ENCODE results near the gene FAM3C.
"Not testable (repeated sequence)": the region's sequence is repeated elsewhere in the genome, so short reads cannot be mapped to it uniquely, and the experiment has no call there.

The FAM3C gene

DNA sequence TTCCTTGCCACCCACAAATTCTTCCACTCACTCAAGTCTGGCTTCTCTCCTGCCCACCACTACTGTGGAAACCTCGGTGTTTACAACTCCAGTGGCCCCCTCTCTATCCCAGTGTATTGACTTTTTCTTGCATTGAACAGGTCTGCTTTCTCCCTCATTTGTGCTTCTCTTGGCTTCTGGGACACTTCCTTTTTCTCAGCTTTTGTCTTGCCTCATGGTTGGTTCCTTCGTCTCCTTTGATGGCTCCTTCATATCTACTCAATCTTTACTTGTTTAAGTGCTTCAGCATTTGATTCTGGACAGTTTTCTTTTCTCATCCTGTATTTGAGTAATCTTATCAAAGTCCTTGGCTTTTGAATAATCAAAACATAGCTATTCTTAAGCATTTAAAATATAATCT, 35.9 kb upstream of the FAM3C start:
- no peaks in the 10 kb centered on the region for H3K27me3 ChIP-seq (replicated peaks; ENCODE audit: control insufficient read depth, insufficient read depth, low read length, poor library complexity, severe bottlenecking)
- no peaks in the 10 kb centered on the region for H3K4me1 ChIP-seq (ENCODE audit: control insufficient read depth, insufficient read depth, low read length, poor library complexity, severe bottlenecking)
- no peak for DNase-seq
- no peak overlapping the region for H3K27ac ChIP-seq (ENCODE audit: insufficient read depth, low read length, poor library complexity, severe bottlenecking)
- no peaks in the 10 kb centered on the region for H3K36me3 ChIP-seq (ENCODE audit: control insufficient read depth, insufficient read depth, low read length)
- no peak overlapping the region for H3K4me3 ChIP-seq (ENCODE audit: insufficient read depth, low read depth, low read length, poor library complexity, severe bottlenecking)
- H3K9me3 ChIP-seq (ENCODE audit: control insufficient read depth, low read length): no peaks in the 10 kb centered on the region

DNA sequence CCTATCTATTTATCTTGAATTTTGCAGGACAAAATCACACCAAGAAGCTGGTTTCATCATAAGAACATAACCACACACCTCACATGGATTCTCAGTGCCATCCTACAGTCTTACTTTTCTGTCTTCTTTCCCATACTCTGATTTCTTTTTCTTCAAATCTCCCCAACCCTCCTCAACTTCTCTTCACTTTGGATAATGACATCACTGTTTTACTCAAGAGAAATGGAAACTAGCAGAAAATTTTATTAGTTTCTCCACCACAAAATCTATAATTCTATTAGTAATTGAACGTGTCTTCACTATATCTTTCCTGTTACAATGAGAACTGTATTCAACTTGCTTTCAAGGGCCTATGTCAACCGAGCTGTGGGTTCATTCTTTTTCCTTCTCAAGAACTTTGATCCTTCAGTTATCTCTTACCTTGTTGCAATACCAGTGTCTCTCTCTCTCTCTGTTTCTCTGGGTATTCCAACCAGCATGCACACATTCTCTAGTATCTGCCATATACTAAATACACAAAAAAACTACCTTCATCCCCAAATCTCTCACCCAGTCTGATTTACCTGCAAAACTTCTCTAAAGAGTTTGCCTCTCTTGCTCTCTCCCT, 35.4 kb upstream of the FAM3C start:
- DNase-seq: no peak
- no peaks in the 10 kb centered on the region for H3K27me3 ChIP-seq (replicated peaks; ENCODE audit: control insufficient read depth, insufficient read depth, low read length, poor library complexity, severe bottlenecking)
- no peaks in the 10 kb centered on the region for H3K36me3 ChIP-seq (ENCODE audit: control insufficient read depth, insufficient read depth, low read length)
- H3K4me1 ChIP-seq (ENCODE audit: control insufficient read depth, insufficient read depth, low read length, poor library complexity, severe bottlenecking): no peaks in the 10 kb centered on the region
- no peak overlapping the region for H3K4me3 ChIP-seq (ENCODE audit: insufficient read depth, low read depth, low read length, poor library complexity, severe bottlenecking)
- no peaks in the 10 kb centered on the region for H3K9me3 ChIP-seq (ENCODE audit: control insufficient read depth, low read length)
- no peak overlapping the region for H3K27ac ChIP-seq (ENCODE audit: insufficient read depth, low read length, poor library complexity, severe bottlenecking)

DNA sequence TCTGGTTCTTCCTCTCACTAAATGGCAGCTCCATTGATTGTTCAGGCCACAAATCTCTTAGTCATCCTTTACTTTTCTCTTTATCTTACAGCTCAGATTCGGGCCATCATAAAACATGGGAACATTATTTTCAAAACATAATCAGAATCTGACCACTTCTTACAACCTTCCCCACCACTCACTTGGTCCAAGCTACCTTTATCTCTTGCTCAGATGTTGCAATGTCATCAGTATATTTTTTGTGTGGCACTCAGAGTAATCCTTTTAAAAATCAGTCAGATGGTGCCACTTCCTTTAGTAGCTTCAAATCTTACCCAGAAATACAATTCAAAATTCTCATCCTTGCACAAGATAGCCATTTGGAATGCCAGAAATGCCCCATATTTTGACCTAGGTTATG, 34.5 kb upstream of the FAM3C start:
- H3K4me3 ChIP-seq (ENCODE audit: insufficient read depth, low read depth, low read length, poor library complexity, severe bottlenecking): no peak overlapping the region
- no peaks in the 10 kb centered on the region for H3K36me3 ChIP-seq (ENCODE audit: control insufficient read depth, insufficient read depth, low read length)
- no peaks in the 10 kb centered on the region for H3K9me3 ChIP-seq (ENCODE audit: control insufficient read depth, low read length)
- DNase-seq: no peak
- H3K27me3 ChIP-seq (replicated peaks; ENCODE audit: control insufficient read depth, insufficient read depth, low read length, poor library complexity, severe bottlenecking): no peaks in the 10 kb centered on the region
- H3K27ac ChIP-seq (ENCODE audit: insufficient read depth, low read length, poor library complexity, severe bottlenecking): no peak overlapping the region
- no peaks in the 10 kb centered on the region for H3K4me1 ChIP-seq (ENCODE audit: control insufficient read depth, insufficient read depth, low read length, poor library complexity, severe bottlenecking)

DNA sequence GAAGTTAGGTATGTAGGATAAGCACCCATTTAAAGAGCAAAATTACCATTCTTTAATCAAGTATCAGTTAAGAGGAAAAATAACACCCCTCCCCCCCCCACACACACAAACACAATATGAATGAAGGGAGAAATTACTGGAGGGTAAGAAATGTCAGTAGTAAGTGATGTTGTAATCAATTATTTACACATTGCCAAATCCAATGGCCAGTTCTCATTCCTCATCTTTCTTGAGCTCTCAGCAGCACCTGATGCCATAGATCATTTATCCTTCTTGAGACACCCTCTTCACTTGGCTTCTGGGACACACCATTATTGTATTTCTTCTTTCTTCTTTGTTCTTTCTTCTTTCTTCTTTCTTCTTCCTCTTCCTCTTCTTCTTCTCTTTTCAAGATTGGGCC, 33.7 kb upstream of the FAM3C start:
- H3K9me3 ChIP-seq (ENCODE audit: control insufficient read depth, low read length): no peaks in the 10 kb centered on the region
- H3K27ac ChIP-seq (ENCODE audit: insufficient read depth, low read length, poor library complexity, severe bottlenecking): no peak overlapping the region
- DNase-seq: no peak
- H3K4me3 ChIP-seq (ENCODE audit: insufficient read depth, low read depth, low read length, poor library complexity, severe bottlenecking): no peak overlapping the region
- H3K36me3 ChIP-seq (ENCODE audit: control insufficient read depth, insufficient read depth, low read length): no peaks in the 10 kb centered on the region
- no peaks in the 10 kb centered on the region for H3K27me3 ChIP-seq (replicated peaks; ENCODE audit: control insufficient read depth, insufficient read depth, low read length, poor library complexity, severe bottlenecking)
- H3K4me1 ChIP-seq (ENCODE audit: control insufficient read depth, insufficient read depth, low read length, poor library complexity, severe bottlenecking): no peaks in the 10 kb centered on the region

DNA sequence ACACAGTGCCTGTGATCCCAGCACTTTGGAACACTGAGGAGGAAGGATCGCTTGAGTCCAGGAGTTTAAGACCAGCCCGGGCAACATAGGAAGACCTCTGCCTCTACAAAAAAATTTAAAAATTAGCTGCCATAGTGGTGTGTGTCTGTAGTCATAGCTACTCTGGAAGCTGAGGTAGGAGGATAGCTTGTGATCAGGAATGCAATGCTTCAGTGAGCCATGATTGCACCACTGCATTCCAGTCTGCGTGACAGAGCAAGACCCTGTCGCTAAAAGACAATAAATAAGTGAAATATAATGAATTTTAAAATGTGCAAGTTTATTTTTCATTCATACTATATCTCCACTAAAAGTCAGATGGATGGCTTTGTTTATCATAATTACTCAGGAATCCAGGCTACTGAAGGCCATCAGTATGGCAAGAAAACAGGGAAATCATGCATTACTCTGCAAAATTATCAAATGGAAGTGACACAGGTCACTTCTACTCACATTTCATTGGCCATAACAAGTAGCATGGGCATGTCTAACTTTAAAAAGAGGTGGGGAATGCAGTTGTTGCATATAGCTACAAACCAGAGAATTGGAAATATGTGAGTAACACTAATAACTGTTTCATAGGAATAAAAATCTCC, 32.9 kb upstream of the FAM3C start:
- Histone ChIP-seq H3K27me3 (replicated peaks; ENCODE audit: control insufficient read depth, insufficient read depth, low read length, poor library complexity, severe bottlenecking) (no peaks in the 10 kb centered on the region), H3K36me3 (ENCODE audit: control insufficient read depth, insufficient read depth, low read length) (no peaks in the 10 kb centered on the region), H3K4me3 (ENCODE audit: insufficient read depth, low read depth, low read length, poor library complexity, severe bottlenecking) (no peak overlapping the region), H3K4me1 (ENCODE audit: control insufficient read depth, insufficient read depth, low read length, poor library complexity, severe bottlenecking) (no peaks in the 10 kb centered on the region), H3K27ac (ENCODE audit: insufficient read depth, low read length, poor library complexity, severe bottlenecking) (no peak overlapping the region), H3K9me3 (ENCODE audit: control insufficient read depth, low read length) (no peaks in the 10 kb centered on the region)
- DNase-seq: no peak

DNA sequence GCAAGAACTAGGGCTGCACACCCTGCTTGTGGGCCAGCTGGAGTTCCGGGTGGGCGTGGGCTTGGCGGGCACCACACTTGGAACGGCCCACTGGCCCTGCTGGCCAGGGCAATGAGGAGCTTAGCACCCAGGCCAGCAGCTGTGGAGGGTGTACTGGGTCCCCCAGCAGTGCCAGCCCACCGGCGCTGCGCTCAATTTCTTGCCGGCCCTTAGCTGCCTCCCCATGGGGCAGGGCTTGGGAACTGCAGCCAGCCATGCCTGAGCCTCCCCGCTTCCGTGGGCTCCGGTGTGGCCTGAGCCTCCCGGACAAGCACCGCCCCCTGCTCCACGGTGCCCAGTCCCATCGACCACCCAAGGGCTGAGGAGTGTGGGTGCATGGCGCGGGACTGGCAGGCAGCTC, 25.6 kb upstream of the FAM3C start:
- not testable (repeated sequence) for DNase-seq; H3K4me1 ChIP-seq (ENCODE audit: control insufficient read depth, insufficient read depth, low read length, poor library complexity, severe bottlenecking); H3K4me3 ChIP-seq (ENCODE audit: insufficient read depth, low read depth, low read length, poor library complexity, severe bottlenecking); H3K36me3 ChIP-seq (ENCODE audit: control insufficient read depth, insufficient read depth, low read length); H3K27ac ChIP-seq (ENCODE audit: insufficient read depth, low read length, poor library complexity, severe bottlenecking); H3K27me3 ChIP-seq (replicated peaks; ENCODE audit: control insufficient read depth, insufficient read depth, low read length, poor library complexity, severe bottlenecking); H3K9me3 ChIP-seq (ENCODE audit: control insufficient read depth, low read length)

DNA sequence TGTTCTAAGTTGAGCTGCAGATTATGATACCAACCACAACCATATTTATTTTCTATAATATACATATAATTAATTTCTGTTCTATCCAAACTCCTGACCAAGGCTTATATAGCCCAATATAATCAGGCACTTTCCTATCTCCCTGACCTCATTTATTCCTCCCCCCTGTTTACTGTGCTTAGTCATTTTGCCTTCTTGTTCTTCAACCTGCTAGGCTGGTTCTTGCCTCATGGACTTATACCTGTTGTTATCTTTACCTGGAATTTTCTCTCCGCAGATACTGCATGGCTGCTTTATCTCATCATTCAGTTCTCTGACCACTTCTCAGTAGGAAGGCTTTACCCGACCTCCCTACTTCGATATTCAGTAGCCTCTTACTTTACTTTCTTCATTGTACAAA, 24.9 kb upstream of the FAM3C start:
- Histone ChIP-seq H3K27ac (ENCODE audit: insufficient read depth, low read length, poor library complexity, severe bottlenecking) (no peak overlapping the region), H3K4me1 (ENCODE audit: control insufficient read depth, insufficient read depth, low read length, poor library complexity, severe bottlenecking) (no peaks in the 10 kb centered on the region)

DNA sequence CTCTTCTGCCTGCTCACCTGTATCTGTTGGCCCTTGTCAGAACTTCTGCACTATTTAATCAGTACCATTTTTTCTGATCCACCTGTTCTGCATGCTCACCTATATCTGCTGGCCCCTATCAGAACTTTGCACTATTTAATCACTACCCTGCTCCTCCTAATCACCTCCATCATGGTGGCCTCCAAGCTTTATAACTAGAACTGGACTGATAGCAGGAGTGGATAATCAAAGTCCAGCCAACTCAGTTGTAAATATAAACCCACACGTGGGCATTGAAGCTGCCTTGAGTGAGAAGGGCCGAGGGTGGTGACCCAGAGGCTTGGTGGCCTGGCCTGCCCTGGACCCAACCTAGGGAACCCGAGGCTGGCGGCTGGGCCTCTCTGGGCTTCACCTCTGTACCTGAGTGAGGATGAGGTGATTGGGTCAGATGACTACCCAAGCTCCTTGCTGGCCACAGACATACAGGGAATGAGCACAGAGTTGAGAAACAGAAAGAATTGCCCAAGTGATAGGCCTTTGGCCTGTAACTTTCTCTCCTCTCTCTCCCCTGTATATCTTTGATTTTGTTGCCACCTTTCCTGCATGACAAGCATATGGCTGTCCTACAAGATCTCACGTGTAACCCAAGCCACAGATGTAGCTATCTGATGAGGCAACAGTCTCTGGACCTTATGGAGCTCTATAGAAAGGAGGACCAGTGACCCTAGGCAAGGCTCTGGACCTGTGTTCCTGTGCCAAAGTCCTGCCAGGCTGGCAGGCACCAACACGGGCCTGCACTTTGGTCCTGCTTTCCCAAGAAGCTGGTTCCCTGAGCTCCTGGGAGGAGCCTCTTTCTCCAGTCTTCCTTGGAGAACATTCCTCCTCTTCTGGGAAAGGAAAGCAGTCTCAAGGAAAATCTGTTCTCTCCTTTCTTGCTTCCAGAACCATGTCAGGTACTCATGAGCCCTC, 23.4 kb upstream of the FAM3C start:
- no peak for DNase-seq
- Histone ChIP-seq H3K4me1 (ENCODE audit: control insufficient read depth, insufficient read depth, low read length, poor library complexity, severe bottlenecking) (no peaks in the 10 kb centered on the region), H3K27me3 (replicated peaks; ENCODE audit: control insufficient read depth, insufficient read depth, low read length, poor library complexity, severe bottlenecking) (no peaks in the 10 kb centered on the region), H3K9me3 (ENCODE audit: control insufficient read depth, low read length) (no peaks in the 10 kb centered on the region), H3K27ac (ENCODE audit: insufficient read depth, low read length, poor library complexity, severe bottlenecking) (no peak overlapping the region), H3K4me3 (ENCODE audit: insufficient read depth, low read depth, low read length, poor library complexity, severe bottlenecking) (no peak overlapping the region), H3K36me3 (ENCODE audit: control insufficient read depth, insufficient read depth, low read length) (no peaks in the 10 kb centered on the region)

More for the DNA sequence above, 24.9 kb upstream of the FAM3C start:
- Histone ChIP-seq H3K27me3 (replicated peaks; ENCODE audit: control insufficient read depth, insufficient read depth, low read length, poor library complexity, severe bottlenecking) (no peaks in the 10 kb centered on the region), H3K4me3 (ENCODE audit: insufficient read depth, low read depth, low read length, poor library complexity, severe bottlenecking) (no peak overlapping the region), H3K36me3 (ENCODE audit: control insufficient read depth, insufficient read depth, low read length) (no peaks in the 10 kb centered on the region), H3K9me3 (ENCODE audit: control insufficient read depth, low read length) (no peaks in the 10 kb centered on the region)
- DNase-seq: no peak

DNA sequence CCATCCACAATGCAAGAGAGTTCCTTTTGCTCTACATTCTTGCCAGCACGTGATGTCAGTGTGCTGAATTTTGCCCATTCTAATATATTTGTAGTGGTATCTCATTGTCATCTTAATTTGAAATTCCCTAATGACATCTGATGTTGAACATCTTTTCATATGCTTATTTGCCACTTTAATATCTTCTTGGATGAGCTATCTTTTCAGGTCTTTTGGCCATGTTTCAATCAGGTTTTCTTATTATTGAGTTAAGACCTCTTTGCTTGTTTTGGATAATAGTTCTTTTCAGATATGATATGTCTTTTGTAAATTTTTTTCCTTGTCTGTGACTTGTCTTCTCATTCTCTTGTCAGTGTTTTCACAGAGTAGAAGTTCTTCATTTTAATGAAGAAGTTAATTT, 20.4 kb upstream of the FAM3C start:
- no peak overlapping the region for H3K27ac ChIP-seq (ENCODE audit: insufficient read depth, low read length, poor library complexity, severe bottlenecking)
- H3K4me3 ChIP-seq (ENCODE audit: insufficient read depth, low read depth, low read length, poor library complexity, severe bottlenecking): no peak overlapping the region
- no peak for DNase-seq
- no peaks in the 10 kb centered on the region for H3K27me3 ChIP-seq (replicated peaks; ENCODE audit: control insufficient read depth, insufficient read depth, low read length, poor library complexity, severe bottlenecking)
- H3K9me3 ChIP-seq (ENCODE audit: control insufficient read depth, low read length): no peaks in the 10 kb centered on the region
- H3K4me1 ChIP-seq (ENCODE audit: control insufficient read depth, insufficient read depth, low read length, poor library complexity, severe bottlenecking): no peaks in the 10 kb centered on the region
- H3K36me3 ChIP-seq (ENCODE audit: control insufficient read depth, insufficient read depth, low read length): no peaks in the 10 kb centered on the region

DNA sequence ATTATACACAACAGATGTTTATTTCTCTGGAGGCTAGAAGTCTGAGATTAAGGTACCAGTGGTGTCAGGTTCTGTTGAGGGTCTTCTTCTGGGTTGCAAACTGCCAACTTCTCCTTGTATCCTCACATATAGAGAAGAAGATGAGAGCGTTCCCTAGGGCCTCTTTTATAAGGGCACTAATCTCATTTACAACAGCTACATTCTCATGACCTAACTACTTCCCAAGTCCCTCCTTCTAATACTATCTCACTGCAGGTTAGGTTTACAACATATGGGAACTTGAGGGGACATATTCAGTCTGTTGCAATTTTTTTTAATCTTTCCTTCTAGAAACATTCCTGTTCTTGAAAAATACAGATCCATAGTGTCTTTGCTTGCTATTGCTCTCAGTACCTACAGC, 18.3 kb upstream of the FAM3C start:
- H3K27me3 ChIP-seq (replicated peaks; ENCODE audit: control insufficient read depth, insufficient read depth, low read length, poor library complexity, severe bottlenecking): no peaks in the 10 kb centered on the region
- H3K4me3 ChIP-seq (ENCODE audit: insufficient read depth, low read depth, low read length, poor library complexity, severe bottlenecking): no peak overlapping the region
- no peaks in the 10 kb centered on the region for H3K4me1 ChIP-seq (ENCODE audit: control insufficient read depth, insufficient read depth, low read length, poor library complexity, severe bottlenecking)

More for the DNA sequence above, 18.3 kb upstream of the FAM3C start:
- no peak overlapping the region for H3K27ac ChIP-seq (ENCODE audit: insufficient read depth, low read length, poor library complexity, severe bottlenecking)
- no peak for DNase-seq
- no peaks in the 10 kb centered on the region for H3K9me3 ChIP-seq (ENCODE audit: control insufficient read depth, low read length)
- H3K36me3 ChIP-seq (ENCODE audit: control insufficient read depth, insufficient read depth, low read length): no peaks in the 10 kb centered on the region
